ENCODE data around the gene DNHD1.

DNHD1 gene

DNA sequence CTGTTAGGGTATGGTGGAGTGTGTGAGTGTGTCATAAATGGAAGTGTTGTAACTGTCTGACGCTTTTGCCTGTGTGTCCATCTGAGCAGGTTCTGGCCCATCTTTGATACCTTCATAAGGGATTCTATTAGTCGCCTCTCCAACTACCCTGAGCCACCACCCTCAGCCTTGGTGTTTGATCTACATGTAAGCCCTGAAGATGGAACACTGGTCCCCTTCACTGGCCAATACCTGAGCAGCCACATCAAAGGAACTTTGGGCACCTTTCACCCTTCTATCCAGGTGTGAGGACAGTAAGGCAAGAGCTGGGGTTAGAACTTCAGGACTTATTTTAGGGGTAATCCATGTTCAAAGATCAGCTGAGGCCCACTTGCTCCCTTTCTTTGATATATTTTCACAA is 51.0 kb downstream of the DNHD1 start:
- no peaks in the 10 kb centered on the region for H3K4me1 ChIP-seq (ENCODE audit: control insufficient read depth, insufficient read depth, low read length)
- no peaks in the 10 kb centered on the region for H3K9me3 ChIP-seq (ENCODE audit: control insufficient read depth in 2 of 2, low read length in 2 of 2)
- H3K27ac ChIP-seq (ENCODE audit: low read length), result no peak overlapping the region
- peaks cover 13 to 18% of the 10 kb centered on the region in 2 donors for H3K36me3 ChIP-seq (ENCODE audit: control insufficient read depth in 2 of 2, insufficient read depth in 2 of 2, low read length in 2 of 2)
- H3K27me3 ChIP-seq (ENCODE audit: control insufficient read depth in 1 of 2, insufficient read depth in 2 of 2, low read length in 2 of 2), result no peaks in the 10 kb centered on the region
- H3K4me3 ChIP-seq (ENCODE audit: low read length in 2 of 2), result no peak overlapping the region
- H3K9ac ChIP-seq (ENCODE audit: low read length in 2 of 2), result no peak overlapping the region

DNA sequence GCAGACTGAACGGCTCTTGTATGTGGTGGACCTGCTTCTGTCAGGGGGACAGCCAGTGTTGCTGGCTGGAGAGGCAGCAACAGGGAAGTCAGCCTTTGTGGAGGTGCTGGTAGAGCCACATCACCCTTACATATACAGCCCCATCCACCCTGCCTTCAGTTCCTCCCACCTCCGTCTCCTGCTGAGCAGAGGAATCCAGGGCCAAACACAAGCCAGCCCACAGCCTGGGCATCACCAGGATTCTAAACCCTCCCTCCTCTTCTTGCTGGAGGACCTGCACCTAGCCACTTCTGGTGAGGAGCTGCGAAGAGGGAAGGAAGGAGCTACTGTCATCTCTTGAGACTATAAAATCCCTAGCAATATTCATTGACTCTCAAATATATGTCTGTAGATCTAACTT is 51.6 kb downstream of the DNHD1 start:
- Histone ChIP-seq H3K36me3 (ENCODE audit: control insufficient read depth in 2 of 2, insufficient read depth in 2 of 2, low read length in 2 of 2) (peaks cover 13 to 18% of the 10 kb centered on the region in 2 donors), H3K27ac (ENCODE audit: low read length) (no peak overlapping the region), H3K27me3 (ENCODE audit: control insufficient read depth in 1 of 2, insufficient read depth in 2 of 2, low read length in 2 of 2) (no peaks in the 10 kb centered on the region), H3K9me3 (ENCODE audit: control insufficient read depth in 2 of 2, low read length in 2 of 2) (no peaks in the 10 kb centered on the region), H3K4me1 (ENCODE audit: control insufficient read depth, insufficient read depth, low read length) (no peaks in the 10 kb centered on the region), H3K9ac (ENCODE audit: low read length in 2 of 2) (no peak overlapping the region), H3K4me3 (ENCODE audit: low read length in 2 of 2) (no peak overlapping the region)

DNA sequence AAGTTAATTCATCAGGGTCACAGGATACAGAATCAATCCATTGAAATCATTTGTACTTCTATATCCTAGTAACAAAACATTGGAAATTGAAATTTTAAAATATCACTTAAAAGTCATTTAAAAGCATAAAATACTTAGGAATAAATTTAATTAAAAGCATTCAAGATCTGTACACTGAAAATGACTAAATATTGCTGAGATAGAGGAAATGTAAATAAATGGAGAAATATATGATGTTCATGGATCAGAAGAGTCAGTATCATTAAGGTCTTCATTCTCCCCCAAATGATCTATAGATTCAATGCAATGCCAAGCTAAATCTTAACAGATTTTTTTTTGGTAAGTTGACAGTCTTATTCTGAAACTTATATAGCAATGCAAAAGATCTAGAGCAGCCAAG is 56.6 kb downstream of the DNHD1 start:
- no peak overlapping the region for H3K27ac ChIP-seq (ENCODE audit: low read length)
- no peak overlapping the region for H3K9ac ChIP-seq (ENCODE audit: low read length in 2 of 2)
- H3K4me3 ChIP-seq (ENCODE audit: low read length in 2 of 2), result no peak overlapping the region
- no peaks in the 10 kb centered on the region for H3K4me1 ChIP-seq (ENCODE audit: control insufficient read depth, insufficient read depth, low read length)
- peaks cover 0 to 5% of the 10 kb centered on the region in 2 donors for H3K36me3 ChIP-seq (ENCODE audit: control insufficient read depth in 2 of 2, insufficient read depth in 2 of 2, low read length in 2 of 2)
- H3K27me3 ChIP-seq (ENCODE audit: control insufficient read depth in 1 of 2, insufficient read depth in 2 of 2, low read length in 2 of 2), result no peaks in the 10 kb centered on the region
- H3K9me3 ChIP-seq (ENCODE audit: control insufficient read depth in 2 of 2, low read length in 2 of 2), result no peaks in the 10 kb centered on the region

- Histone ChIP-seq H3K4me3 (ENCODE audit: low read length in 2 of 2) (no peak overlapping the region), H3K27me3 (ENCODE audit: control insufficient read depth in 1 of 2, insufficient read depth in 2 of 2, low read length in 2 of 2) (no peaks in the 10 kb centered on the region), H3K9ac (ENCODE audit: low read length in 2 of 2) (no peak overlapping the region), H3K4me1 (ENCODE audit: control insufficient read depth, insufficient read depth, low read length) (no peaks in the 10 kb centered on the region), H3K36me3 (ENCODE audit: control insufficient read depth in 2 of 2, insufficient read depth in 2 of 2, low read length in 2 of 2) (peaks cover 0 to 5% of the 10 kb centered on the region in 2 donors), H3K27ac (ENCODE audit: low read length) (no peak overlapping the region), H3K9me3 (ENCODE audit: control insufficient read depth in 2 of 2, low read length in 2 of 2) (no peaks in the 10 kb centered on the region)
Observed at GRCh38 chr11:6554828-6555706, 58.0 kb downstream of the DNHD1 start.

GRCh38 chr11:6556139-6556949 is 59.3 kb downstream of the DNHD1 start:
- Histone ChIP-seq H3K4me1 (ENCODE audit: control insufficient read depth, insufficient read depth, low read length) (no peaks in the 10 kb centered on the region), H3K36me3 (ENCODE audit: control insufficient read depth in 2 of 2, insufficient read depth in 2 of 2, low read length in 2 of 2) (peaks cover 0 to 5% of the 10 kb centered on the region in 2 donors), H3K9me3 (ENCODE audit: control insufficient read depth in 2 of 2, low read length in 2 of 2) (no peaks in the 10 kb centered on the region), H3K9ac (ENCODE audit: low read length in 2 of 2) (no peak overlapping the region), H3K4me3 (ENCODE audit: low read length in 2 of 2) (no peak overlapping the region), H3K27ac (ENCODE audit: low read length) (no peak overlapping the region), H3K27me3 (ENCODE audit: control insufficient read depth in 1 of 2, insufficient read depth in 2 of 2, low read length in 2 of 2) (no peaks in the 10 kb centered on the region)

- Histone ChIP-seq H3K36me3 (ENCODE audit: control insufficient read depth in 2 of 2, insufficient read depth in 2 of 2, low read length in 2 of 2) (peaks cover 0 to 5% of the 10 kb centered on the region in 2 donors), H3K9me3 (ENCODE audit: control insufficient read depth in 2 of 2, low read length in 2 of 2) (no peaks in the 10 kb centered on the region), H3K4me3 (ENCODE audit: low read length in 2 of 2) (no peak overlapping the region), H3K27me3 (ENCODE audit: control insufficient read depth in 1 of 2, insufficient read depth in 2 of 2, low read length in 2 of 2) (no peaks in the 10 kb centered on the region), H3K9ac (ENCODE audit: low read length in 2 of 2) (no peak overlapping the region), H3K27ac (ENCODE audit: low read length) (no peak overlapping the region), H3K4me1 (ENCODE audit: control insufficient read depth, insufficient read depth, low read length) (no peaks in the 10 kb centered on the region)
Observed at GRCh38 chr11:6557063-6557462, 60.0 kb downstream of the DNHD1 start.

GRCh38 chr11:6557761-6558674 is 60.9 kb downstream of the DNHD1 start:
- Histone ChIP-seq H3K4me1 (ENCODE audit: control insufficient read depth, insufficient read depth, low read length) (no peaks in the 10 kb centered on the region), H3K9me3 (ENCODE audit: control insufficient read depth in 2 of 2, low read length in 2 of 2) (no peaks in the 10 kb centered on the region), H3K27me3 (ENCODE audit: control insufficient read depth in 1 of 2, insufficient read depth in 2 of 2, low read length in 2 of 2) (no peaks in the 10 kb centered on the region), H3K4me3 (ENCODE audit: low read length in 2 of 2) (no peak overlapping the region), H3K27ac (ENCODE audit: low read length) (no peak overlapping the region), H3K36me3 (ENCODE audit: control insufficient read depth in 2 of 2, insufficient read depth in 2 of 2, low read length in 2 of 2) (peaks cover 0 to 5% of the 10 kb centered on the region in 2 donors), H3K9ac (ENCODE audit: low read length in 2 of 2) (no peak overlapping the region)

DNA sequence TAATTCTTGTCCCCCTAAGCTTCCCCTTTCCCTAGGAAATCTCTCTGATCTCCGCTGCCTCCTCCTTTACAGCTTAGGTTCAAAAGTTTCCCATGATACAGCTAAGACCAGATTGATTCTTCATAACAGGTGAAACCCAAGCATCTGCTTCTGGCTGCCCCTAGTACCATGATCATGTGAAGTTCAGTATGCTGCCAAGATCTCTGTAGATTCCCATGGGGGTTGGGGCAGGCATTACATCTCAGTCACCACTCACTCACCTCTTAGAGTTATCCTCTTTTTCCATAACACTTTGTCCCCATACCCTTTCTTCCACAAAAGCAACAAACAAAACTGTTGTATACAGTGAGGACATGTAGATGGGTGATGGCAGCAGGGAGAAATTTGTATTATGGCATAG is 62.3 kb downstream of the DNHD1 start:
- Histone ChIP-seq H3K36me3 (ENCODE audit: control insufficient read depth in 2 of 2, insufficient read depth in 2 of 2, low read length in 2 of 2) (peaks cover 0 to 12% of the 10 kb centered on the region in 2 donors), H3K4me1 (ENCODE audit: control insufficient read depth, insufficient read depth, low read length) (no peaks in the 10 kb centered on the region), H3K27me3 (ENCODE audit: control insufficient read depth in 1 of 2, insufficient read depth in 2 of 2, low read length in 2 of 2) (no peaks in the 10 kb centered on the region), H3K4me3 (ENCODE audit: low read length in 2 of 2) (no peak overlapping the region), H3K27ac (ENCODE audit: low read length) (no peak overlapping the region), H3K9me3 (ENCODE audit: control insufficient read depth in 2 of 2, low read length in 2 of 2) (no peaks in the 10 kb centered on the region), H3K9ac (ENCODE audit: low read length in 2 of 2) (no peak overlapping the region)

- Histone ChIP-seq H3K27ac (ENCODE audit: low read length) (no peak overlapping the region), H3K4me1 (ENCODE audit: control insufficient read depth, insufficient read depth, low read length) (no peaks in the 10 kb centered on the region), H3K27me3 (ENCODE audit: control insufficient read depth in 1 of 2, insufficient read depth in 2 of 2, low read length in 2 of 2) (no peaks in the 10 kb centered on the region), H3K36me3 (ENCODE audit: control insufficient read depth in 2 of 2, insufficient read depth in 2 of 2, low read length in 2 of 2) (peaks cover 0 to 13% of the 10 kb centered on the region in 2 donors), H3K9me3 (ENCODE audit: control insufficient read depth in 2 of 2, low read length in 2 of 2) (no peaks in the 10 kb centered on the region), H3K4me3 (ENCODE audit: low read length in 2 of 2) (no peak overlapping the region), H3K9ac (ENCODE audit: low read length in 2 of 2) (no peak overlapping the region)
Observed at GRCh38 chr11:6561288-6561687, 64.2 kb downstream of the DNHD1 start.

- Histone ChIP-seq H3K9me3 (ENCODE audit: control insufficient read depth in 2 of 2, low read length in 2 of 2) (no peaks in the 10 kb centered on the region), H3K4me3 (ENCODE audit: low read length in 2 of 2) (no peak overlapping the region), H3K4me1 (ENCODE audit: control insufficient read depth, insufficient read depth, low read length) (peaks cover under 1% of the 10 kb centered on the region), H3K27ac (ENCODE audit: low read length) (no peak overlapping the region), H3K36me3 (ENCODE audit: control insufficient read depth in 2 of 2, insufficient read depth in 2 of 2, low read length in 2 of 2) (peaks cover 0 to 8% of the 10 kb centered on the region in 2 donors), H3K27me3 (ENCODE audit: control insufficient read depth in 1 of 2, insufficient read depth in 2 of 2, low read length in 2 of 2) (no peaks in the 10 kb centered on the region), H3K9ac (ENCODE audit: low read length in 2 of 2) (no peak overlapping the region)
Observed at GRCh38 chr11:6563121-6563619, 66.1 kb downstream of the DNHD1 start.

Measured in stomach smooth muscle (tissue), 2 donors.